GM12878 (cell line): ENCODE results near the gene PLSCR4. TPM values are rescaled to one million over a fixed set of nuclear protein-coding genes. Genes with fewer than 3 reads are reported as not detected.

Experiments
- ATAC-seq: fragments of 200-7000 bp; cut with Tn5 transposase; 3 replicates; pipeline ENCODE4 v1.9.1; 2020; ENCODE audit warnings: mild to moderate bottlenecking, moderate library complexity
- BruUV-seq: library from RNA; stranded (reverse); fragments of 400-500 nt; replicated peaks from 2 replicates; lab custom pipeline; 2021; lab: Mats Ljungman, UMichigan
- CTCF ChIA-PET: fragments of 300-600 bp; sonication (Branson Sonifier 250); formaldehyde crosslinking; extraction: SDS; loops from one replicate; lab custom pipeline; 2021; ENCODE audit warnings: inconsistent platforms; lab: Yijun Ruan, JAX
- POLR2A ChIA-PET: fragments of 350-600 bp; formaldehyde crosslinking; extraction: SDS; loops from one replicate; lab custom pipeline; 2021; ENCODE audit warnings: inconsistent platforms; lab: Charles Lee
- RAD21 ChIA-PET: fragments of 300-600 bp; sonication (Branson Sonifier 250); formaldehyde crosslinking; loops from one replicate; lab custom pipeline; 2023; ENCODE audit warnings: antibody characterized with exemption; ENCODE audit not compliant: unreplicated experiment; lab: Charles Lee
- SMC1A ChIA-PET: fragments of 300-600 bp; sonication (Branson Sonifier 250); formaldehyde crosslinking; loops from one replicate; lab custom pipeline; 2023; ENCODE audit not compliant: unreplicated experiment, uncharacterized antibody; lab: Charles Lee
- DNase-seq: peaks from one replicate; pipeline ENCODE4 v3.0.0-alpha.2; 2011; ENCODE audit warnings: low read depth, low spot score
- FAIRE-seq: peaks from 3 replicates; lab custom pipeline; 2011; peaks lifted over from hg19 to GRCh38; lab: Jason Lieb, UNC
- H2AFZ ChIP-seq: 2 replicates; pipeline ENCODE4 v1.6.0; 2011; ENCODE audit warnings: low read depth, low read length, control low read depth; ENCODE audit not compliant: control insufficient read depth
- H3K27ac ChIP-seq: 2 replicates; pipeline ENCODE4 v1.5.1; 2011; ENCODE audit warnings: control low read depth; ENCODE audit not compliant: control insufficient read depth, insufficient read depth
- H3K27me3 ChIP-seq, 2 experiments: replicated peaks in 1 of 2; 2 replicates each; pipeline versions ENCODE4 v1.6.0 to v1.6.1; 2011; ENCODE audit warnings: low read length in 1 of 2; ENCODE audit not compliant: control insufficient read depth in 2 of 2, insufficient read depth in 2 of 2
- H3K36me3 ChIP-seq, 2 experiments: 2 replicates each; pipeline ENCODE4 v1.5.1; 2011; ENCODE audit warnings: low read length in 1 of 2; ENCODE audit not compliant: control insufficient read depth in 2 of 2, insufficient read depth in 2 of 2
- H3K4me1 ChIP-seq: 2 replicates; pipeline ENCODE4 v1.6.1; 2011; ENCODE audit warnings: mild to moderate bottlenecking, low read length, moderate library complexity, mixed read lengths; ENCODE audit not compliant: control insufficient read depth, insufficient read depth
- H3K4me2 ChIP-seq: 2 replicates; pipeline ENCODE4 v1.6.0; 2011; ENCODE audit warnings: control low read depth; ENCODE audit not compliant: control insufficient read depth, insufficient read depth
- H3K4me3 ChIP-seq: fragments of 200-600 bp; sonication (generic); 2 replicates; pipeline ENCODE4 v1.5.1; 2016
- H3K79me2 ChIP-seq: 2 replicates; pipeline ENCODE4 v1.6.0; 2011; ENCODE audit warnings: low read length; ENCODE audit not compliant: control insufficient read depth, insufficient read depth
- H3K9ac ChIP-seq: 2 replicates; pipeline ENCODE4 v1.8.0; 2011; ENCODE audit warnings: low read length, control low read depth, mixed read lengths; ENCODE audit not compliant: control insufficient read depth, insufficient read depth
- H3K9me3 ChIP-seq: replicated peaks from 3 replicates; pipeline ENCODE4 v1.5.1; 2011; ENCODE audit warnings: mild to moderate bottlenecking, low read length; ENCODE audit not compliant: control insufficient read depth, insufficient read depth
- H4K20me1 ChIP-seq: 2 replicates; pipeline ENCODE4 v1.6.0; 2011; ENCODE audit not compliant: control insufficient read depth, insufficient read depth
- ASH2L ChIP-seq: fragments of 300-600, 200-600 bp; sonication (generic); IDR thresholded peaks from 2 replicates; pipeline ENCODE4 v1.6.1; 2017; ENCODE audit warnings: low read depth, mild to moderate bottlenecking, borderline replicate concordance
- HCFC1 ChIP-seq: fragments of 150-350 bp; IDR thresholded peaks from 2 replicates; pipeline ENCODE4 v1.6.1; 2014; ENCODE audit warnings: low read length
- HDGF ChIP-seq: fragments of 450-650 bp; IDR thresholded peaks from 2 replicates; pipeline ENCODE4 v1.6.1; 2016; ENCODE audit warnings: antibody characterized with exemption
- KLF5 ChIP-seq: fragments of 450-650 bp; IDR thresholded peaks from 2 replicates; pipeline ENCODE4 v1.6.1; 2014; ENCODE audit warnings: mild to moderate bottlenecking; ENCODE audit not compliant: partially characterized antibody
- MYB ChIP-seq: fragments of 150-350 bp; IDR thresholded peaks from 2 replicates; pipeline ENCODE4 v1.6.1; 2014; ENCODE audit warnings: mild to moderate bottlenecking, low read depth, low read length, borderline replicate concordance
- NFIC ChIP-seq: IDR thresholded peaks from 2 replicates; pipeline ENCODE4 v1.6.1; 2012; ENCODE audit warnings: low read depth, mild to moderate bottlenecking, inconsistent platforms, low read length, moderate library complexity
- NKRF ChIP-seq: fragments of 450-650 bp; conservative IDR thresholded peaks from 2 replicates; pipeline ENCODE4 v1.6.1; 2017; ENCODE audit warnings: mild to moderate bottlenecking, moderate library complexity
- NRF1 ChIP-seq: conservative IDR thresholded peaks from 2 replicates; pipeline ENCODE4 v1.6.1; 2011; ENCODE audit warnings: mild to moderate bottlenecking, low read depth, low read length, improper control_type of control experiment
- SIN3A ChIP-seq: IDR thresholded peaks from 2 replicates; pipeline ENCODE4 v1.6.1; 2012; ENCODE audit warnings: low read depth, low read length, improper control_type of control experiment
- SMARCA5 ChIP-seq: fragments of 450-650 bp; IDR thresholded peaks from 2 replicates; pipeline ENCODE4 v1.6.1; 2017; ENCODE audit warnings: mild to moderate bottlenecking
- ZBTB4 ChIP-seq: fragments of 450-650 bp; formaldehyde crosslinking; IDR thresholded peaks from 2 replicates; pipeline ENCODE4 v1.4.0; 2022; ENCODE audit warnings: mild to moderate bottlenecking, moderate library complexity
- ZSCAN29 ChIP-seq: fragments of 450-650 bp; IDR thresholded peaks from 2 replicates; pipeline ENCODE4 v1.6.1; 2017; ENCODE audit warnings: mild to moderate bottlenecking, moderate library complexity
- WGBS: methylation state at CpG from one replicate; pipeline ENCODE4 v1.1.6; 2016; ENCODE audit warnings: low lambda C conversion rate; ENCODE audit not compliant: insufficient replicate concordance, insufficient coverage; ENCODE audit errors: missing lambda C conversion rate; 5-methylcytosine and 5-hydroxymethylcytosine counted together
- in situ Hi-C: fragments of 300-500 bp; cut with MboI; formaldehyde crosslinking; loops from 9 replicates; pipeline ENCODE4 v1.14.3; 2018; ENCODE audit warnings: mixed read lengths
- intact Hi-C: fragments of 100-400 bp; cut with micrococcal nuclease; formaldehyde crosslinking; loops from one replicate; pipeline ENCODE4 v1.14.2; 2022; ENCODE audit not compliant: unreplicated experiment
- polyA plus RNA-seq, 11 experiments: library from polyadenylated mRNA; depleted of rRNA in 4 of 11; unstranded in 6 of 11; stranded (reverse) in 5 of 11; fragments of >200 nt; fragmentation: Nextera tagmentation in 4 of 11; fragmentation: Illumina TruSeq in 1 of 11; extraction: Ambion mirVana in 4 of 11; extraction: Trizol in 1 of 11; gene quantifications; 1 replicate in 1 of 11; 2 replicates in 10 of 11; pipeline versions ENCODE4 v1.2.1 to v1.2.3, GENCODE V29; 2011 to 2016; ENCODE audit warnings: inconsistent platforms in 2 of 11, missing spikeins in 2 of 11, low read depth in 1 of 11
- total RNA-seq, 4 experiments: library from RNA; depleted of rRNA in 3 of 4; stranded (reverse); fragments of >200 nt in 3 of 4; fragmentation: Illumina TruSeq in 1 of 4; extraction: Trizol in 1 of 4; gene quantifications; 2 replicates each; pipeline versions ENCODE4 v1.2.1 to v1.2.3, GENCODE V29; 2013 to 2021

Gene PLSCR4
- total and polyA plus RNA-seq, 10 of the 15 experiments (the other 5 are each of a cell fraction or from before 2014, with no cell fraction given): 0.02 TPM; not detected in 9

- FAIRE-seq (no peak), DNase-seq (no peak), ATAC-seq (no peak)
- no peak overlapping the region for H3K27ac ChIP-seq
- CTCF ChIA-PET: no interaction called here
- H3K27me3 ChIP-seq: no peaks in the 10 kb centered on the region
- no peak overlapping the region for H3K9ac ChIP-seq
- no peak for TF ChIP-seq ZSCAN29
- TF ChIP-seq SMARCA5: no peak
- no peak for TF ChIP-seq SIN3A
- no peak for TF ChIP-seq NKRF
- no peaks in the 10 kb centered on the region for H4K20me1 ChIP-seq
- in situ Hi-C loops: no loop called here
- no peak overlapping the region for H3K4me3 ChIP-seq
- no TSS peak for BruUV-seq
- no peak overlapping the region for H3K4me2 ChIP-seq
- POLR2A ChIA-PET: no interaction called here
- no peaks in the 10 kb centered on the region for H3K36me3 ChIP-seq
- no peaks in the 10 kb centered on the region for H3K4me1 ChIP-seq
- RAD21 ChIA-PET: no interaction called here
- SMC1A ChIA-PET: no interaction called here
- no peaks in the 10 kb centered on the region for H3K79me2 ChIP-seq
- intact Hi-C loops: no loop called here
- H3K9me3 ChIP-seq: no peaks in the 10 kb centered on the region
- WGBS: 29% methylated on average over 1 of the region's 1 CpG
- no peak overlapping the region for H2AFZ ChIP-seq
Measured at GRCh38 chr3:146169891-146170290, 81.0 kb downstream of the PLSCR4 start.

- ChIA-PET POLR2A (no interaction called here), RAD21 (no interaction called here), SMC1A (no interaction called here), CTCF (interaction anchor here (2.8 kb wide), 1 partner anchor 23 kb away, joined by 9 read pairs; no protein-coding TSS in a partner anchor)
- H4K20me1 ChIP-seq: no peaks in the 10 kb centered on the region
- intact Hi-C loops: no loop called here
- no peak overlapping the region for H3K9ac ChIP-seq
- H3K9me3 ChIP-seq: no peaks in the 10 kb centered on the region
- no peak for FAIRE-seq
- no peak overlapping the region for H3K4me3 ChIP-seq
- no peak overlapping the region for H3K4me2 ChIP-seq
- 9% methylated on average over 3 of the region's 3 CpGs for WGBS
- H3K4me1 ChIP-seq: no peaks in the 10 kb centered on the region
- H3K36me3 ChIP-seq: no peaks in the 10 kb centered on the region
- no peak for ATAC-seq
- H3K27ac ChIP-seq: no peak overlapping the region
- DNase-seq: no peak
- H2AFZ ChIP-seq: no peak overlapping the region
- no peaks in the 10 kb centered on the region for H3K27me3 ChIP-seq
- H3K79me2 ChIP-seq: no peaks in the 10 kb centered on the region
- no TSS peak for BruUV-seq
- in situ Hi-C loops: no loop called here
- TF ChIP-seq NRF1 (no peak), HCFC1 (no peak), NFIC (no peak), KLF5 (no peak), ZBTB4 (no peak), HDGF (no peak), MYB (no peak), ASH2L (no peak), ZSCAN29 (no peak)
Measured at GRCh38 chr3:146166826-146167225, 84.1 kb downstream of the PLSCR4 start.
